HepG2 (cell line): ENCODE data around the gene OTOP3. TPM values are rescaled to one million over a fixed set of nuclear protein-coding genes. Genes with fewer than 3 reads are reported as not detected.

ENCODE experiments used
- ATAC-seq: fragments of 200-7000 bp; cut with Tn5 transposase; 3 replicates; pipeline ENCODE4 v1.9.1; 2020; ENCODE audit warnings: mild to moderate bottlenecking, moderate library complexity
- BruUV-seq: library from RNA; stranded (reverse); fragments of 400-500 nt; replicated peaks from 2 replicates; lab custom pipeline; 2021; lab: Mats Ljungman, UMichigan
- CTCF ChIA-PET: fragments of 300-600 bp; formaldehyde crosslinking; extraction: SDS; loops from one replicate; lab custom pipeline; 2021; ENCODE audit warnings: low total read pairs, inconsistent platforms, low intra/inter-chr PET ratio; lab: Yijun Ruan, JAX
- POLR2A ChIA-PET: fragments of 350-600 bp; sonication (Branson Sonifier 250); formaldehyde crosslinking; loops from one replicate; lab custom pipeline; 2020; ENCODE audit warnings: antibody characterized with exemption, inconsistent platforms; lab: Yijun Ruan, JAX
- DNase-seq: peaks from one replicate; pipeline ENCODE4 v3.0.0-alpha.2; 2015; ENCODE audit warnings: low spot score
- FAIRE-seq: peaks from 3 replicates; lab custom pipeline; 2011; peaks lifted over from hg19 to GRCh38; lab: Jason Lieb, UNC
- H2AFZ ChIP-seq: one replicate; pipeline ENCODE4 v1.6.1; 2011; ENCODE audit warnings: low read length, inconsistent platforms
- H3K27ac ChIP-seq: fragments of 300-600 bp; 3 replicates; pipeline ENCODE4 v1.8.0; 2011; ENCODE audit warnings: mixed run types, mild to moderate bottlenecking, mixed read lengths, low read length, inconsistent platforms; ENCODE audit not compliant: insufficient read depth; ENCODE audit errors: extremely low read length
- H3K27me3 ChIP-seq, 2 experiments: fragments of 200-600 bp in 1 of 2; 2 replicates in 1 of 2; 3 replicates in 1 of 2; pipeline versions ENCODE4 v1.6.0 to v1.8.0; 2011; ENCODE audit warnings: low read length in 2 of 2, mild to moderate bottlenecking in 2 of 2, moderate library complexity in 2 of 2, inconsistent platforms in 1 of 2; ENCODE audit not compliant: insufficient read depth in 2 of 2, control insufficient read depth in 1 of 2
- H3K36me3 ChIP-seq, 2 experiments: fragments of 200-600 bp in 1 of 2; replicated peaks in 1 of 2; 2 replicates in 1 of 2; 3 replicates in 1 of 2; pipeline versions ENCODE4 v1.5.1 to v1.8.0; 2011; ENCODE audit warnings: low read length in 2 of 2, inconsistent platforms in 1 of 2; ENCODE audit not compliant: insufficient read depth in 2 of 2, control insufficient read depth in 1 of 2
- H3K4me1 ChIP-seq: 2 replicates; pipeline ENCODE4 v1.5.1; 2012; ENCODE audit warnings: low read length, inconsistent platforms; ENCODE audit not compliant: insufficient read depth
- H3K4me2 ChIP-seq: 2 replicates; pipeline ENCODE4 v1.6.0; 2011; ENCODE audit warnings: low read depth, low read length, inconsistent platforms
- H3K4me3 ChIP-seq, 3 experiments: fragments of 200-600 bp in 1 of 3; sonication (generic), shearing (Covaris generic) in 1 of 3; replicated peaks in 1 of 3; 2 replicates each; pipeline ENCODE4 v1.5.1; 2011 to 2016; ENCODE audit warnings: low read length in 3 of 3, inconsistent platforms in 2 of 3, low read depth in 2 of 3, mild to moderate bottlenecking in 2 of 3, control low read depth in 1 of 3, mixed read lengths in 1 of 3; ENCODE audit not compliant: insufficient read depth in 1 of 3
- H3K79me2 ChIP-seq: one replicate; pipeline ENCODE4 v1.6.1; 2011; ENCODE audit warnings: low read length, inconsistent platforms; ENCODE audit not compliant: insufficient read depth
- H3K9ac ChIP-seq: 2 replicates; pipeline ENCODE4 v1.6.0; 2011; ENCODE audit warnings: mild to moderate bottlenecking, low read depth, low read length, inconsistent platforms; ENCODE audit not compliant: insufficient read depth
- H3K9me3 ChIP-seq: 2 replicates; pipeline ENCODE4 v1.5.1; 2012; ENCODE audit warnings: mild to moderate bottlenecking, low read length
- H4K20me1 ChIP-seq: 2 replicates; pipeline ENCODE4 v1.6.0; 2011; ENCODE audit warnings: inconsistent platforms, mild to moderate bottlenecking, low read length, moderate library complexity; ENCODE audit not compliant: insufficient read depth
- ATAD3A ChIP-seq: sonication (generic); formaldehyde crosslinking; IDR thresholded peaks from 2 replicates; pipeline ENCODE4 v1.4.0; 2020; ENCODE audit warnings: missing genetic modification reagents
- CBX1 ChIP-seq: IDR thresholded peaks from one replicate; pipeline ENCODE4 v1.6.1; 2016; ENCODE audit warnings: antibody characterized with exemption, low read depth
- HIVEP1 ChIP-seq: sonication (generic); formaldehyde crosslinking; IDR thresholded peaks from 2 replicates; pipeline ENCODE4 v1.4.0; 2020; ENCODE audit warnings: mild to moderate bottlenecking, missing genetic modification reagents
- IKZF4 ChIP-seq: sonication (generic); formaldehyde crosslinking; IDR thresholded peaks from 2 replicates; pipeline ENCODE4 v1.5.1; 2020; ENCODE audit warnings: borderline replicate concordance, mild to moderate bottlenecking, low read depth, missing genetic modification reagents; ENCODE audit errors: not compliant biosample characterization
- KAT8 ChIP-seq: IDR thresholded peaks from 2 replicates; pipeline ENCODE4 v1.6.1; 2016; ENCODE audit warnings: missing genetic modification reagents, missing compliant biosample characterization
- MTA3 ChIP-seq: sonication (generic); formaldehyde crosslinking; IDR thresholded peaks from 2 replicates; pipeline ENCODE4 v1.4.0; 2020; ENCODE audit warnings: missing genetic modification reagents
- NR2F1 ChIP-seq, 2 experiments: fragments of 450-650 bp in 1 of 2; formaldehyde crosslinking in 1 of 2; IDR thresholded peaks; 2 replicates each; pipeline versions ENCODE4 v1.5.0 to v1.6.1; 2016 to 2020; ENCODE audit warnings: mild to moderate bottlenecking in 1 of 2, missing compliant biosample characterization in 1 of 2, missing genetic modification reagents in 1 of 2, moderate library complexity in 1 of 2
- ONECUT2 ChIP-seq: sonication (generic); formaldehyde crosslinking; IDR thresholded peaks from 2 replicates; pipeline ENCODE4 v1.4.0; 2020; ENCODE audit warnings: missing genetic modification reagents
- SAFB2 ChIP-seq: sonication (generic); formaldehyde crosslinking; IDR thresholded peaks from 2 replicates; pipeline ENCODE4 v1.5.1; 2020; ENCODE audit warnings: missing genetic modification reagents, low read depth, mild to moderate bottlenecking, borderline replicate concordance
- XBP1 ChIP-seq: sonication (generic); formaldehyde crosslinking; IDR thresholded peaks from 2 replicates; pipeline ENCODE4 v1.5.0; 2020; ENCODE audit warnings: missing genetic modification reagents
- ZFP41 ChIP-seq: sonication (generic); formaldehyde crosslinking; IDR thresholded peaks from 2 replicates; pipeline ENCODE4 v1.4.0; 2020; ENCODE audit warnings: mild to moderate bottlenecking, missing genetic modification reagents, borderline replicate concordance
- ZFP82 ChIP-seq: sonication (generic); formaldehyde crosslinking; IDR thresholded peaks from 2 replicates; pipeline ENCODE4 v1.5.1; 2020; ENCODE audit warnings: mild to moderate bottlenecking, missing genetic modification reagents, borderline replicate concordance
- ZNF24 ChIP-seq: fragments of 450-650 bp; IDR thresholded peaks from 2 replicates; pipeline ENCODE4 v1.6.1; 2017; ENCODE audit warnings: antibody characterized with exemption, mild to moderate bottlenecking
- ZNF672 ChIP-seq: sonication (generic); formaldehyde crosslinking; IDR thresholded peaks from 2 replicates; pipeline ENCODE4 v1.8.1; 2022; ENCODE audit warnings: missing genetic modification reagents
- ZNF780A ChIP-seq: sonication (generic); formaldehyde crosslinking; IDR thresholded peaks from 2 replicates; pipeline ENCODE4 v1.8.0; 2022; ENCODE audit warnings: mild to moderate bottlenecking, missing genetic modification reagents, moderate library complexity
- ZNF841 ChIP-seq: sonication (generic); formaldehyde crosslinking; IDR thresholded peaks from 2 replicates; pipeline ENCODE4 v1.8.1; 2023; ENCODE audit warnings: missing genetic modification reagents, borderline replicate concordance
- ZZZ3 ChIP-seq: sonication (generic); formaldehyde crosslinking; IDR thresholded peaks from 2 replicates; pipeline ENCODE4 v1.4.0; 2020; ENCODE audit warnings: missing genetic modification reagents, mild to moderate bottlenecking, borderline replicate concordance
- WGBS: methylation state at CpG from one replicate; pipeline ENCODE4 v1.1.6; 2017; ENCODE audit warnings: low lambda C conversion rate; 5-methylcytosine and 5-hydroxymethylcytosine counted together
- in situ Hi-C: cut with HindIII; loops from 2 replicates; pipeline ENCODE4 v1.10.0; 2017; ENCODE audit warnings: low pct_unique_long_range_greater_than_20kb; ENCODE audit not compliant: extremely low pct_ligation_motif_present
- intact Hi-C: fragments of 100-400 bp; cut with micrococcal nuclease; formaldehyde crosslinking; loops from one replicate; pipeline ENCODE4 v1.10.0; 2022; ENCODE audit not compliant: unreplicated experiment
- polyA plus RNA-seq, 8 experiments: library from polyadenylated mRNA; depleted of rRNA in 3 of 8; stranded (reverse) in 7 of 8; unstranded in 1 of 8; fragments of >200 nt; fragmentation: Illumina TruSeq in 4 of 8; extraction: Trizol in 4 of 8; gene quantifications; 2 replicates each; pipeline versions ENCODE4 v1.2.1 to v1.2.3, GENCODE V29; 2011 to 2016; ENCODE audit warnings: low read depth in 4 of 8, missing spikeins in 1 of 8, mixed read lengths in 1 of 8; ENCODE audit not compliant: insufficient read depth in 1 of 8
- total RNA-seq, 5 experiments: library from RNA; depleted of rRNA; stranded (reverse); fragments of >200 nt; fragmentation: Illumina TruSeq; extraction: Trizol; gene quantifications; 2 replicates each; pipeline ENCODE4 v1.2.3, GENCODE V29; 2016; ENCODE audit warnings: low read depth in 1 of 5

OTOP3 gene
- total and polyA plus RNA-seq, 2 of the 13 experiments (the other 11 are each of a cell fraction or from before 2014, with no cell fraction given) = not detected

DNA sequence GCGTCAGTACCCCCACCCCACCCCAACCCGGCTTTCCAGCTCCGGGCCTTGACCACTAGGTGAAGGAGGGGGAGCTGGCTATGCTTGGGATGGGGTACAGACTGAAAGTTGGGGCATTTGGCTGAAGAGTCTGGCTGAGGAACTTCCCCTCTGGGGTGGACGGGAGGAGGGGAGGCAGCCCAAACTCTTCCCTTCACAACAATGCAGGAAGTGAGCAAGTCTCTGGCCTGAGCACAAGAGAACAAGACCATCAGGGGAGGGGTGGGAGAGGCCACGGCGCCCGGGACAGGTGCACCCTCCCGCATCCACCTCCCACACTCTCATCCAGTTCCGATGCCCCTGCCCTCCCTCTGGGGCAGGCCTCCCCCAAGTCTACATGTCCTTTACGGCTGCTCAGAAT, 18.3 kb upstream of the OTOP3 start:
- POLR2A ChIA-PET = interaction anchor here (1.0 kb wide), 1 partner anchor 44 kb away, joined by 3 read pairs; the partner anchor contains the start of gene FDXR
- H3K27ac ChIP-seq = no peak overlapping the region
- WGBS = 38% methylated on average over 10 of the region's 10 CpGs
- H3K4me3 ChIP-seq = no peak overlapping the region
- peaks cover 26% of the 10 kb centered on the region for H3K4me1 ChIP-seq
- CTCF ChIA-PET = no interaction called here
- H3K79me2 ChIP-seq = no peaks in the 10 kb centered on the region
- DNase-seq = no peak
- FAIRE-seq = no peak
- in situ Hi-C loops (loop anchor here (5.0 kb wide), 1 partner anchor 90 kb away; no protein-coding TSS in a partner anchor), intact Hi-C loops (no loop called here)
- BruUV-seq = no TSS peak
- no peak overlapping the region for H2AFZ ChIP-seq
- no peak overlapping the region for H3K9ac ChIP-seq
- H3K4me2 ChIP-seq = no peak overlapping the region
- H3K27me3 ChIP-seq = peaks cover 11 to 51% of the 10 kb centered on the region in 2 experiments
- no peaks in the 10 kb centered on the region for H3K9me3 ChIP-seq
- no peaks in the 10 kb centered on the region for H4K20me1 ChIP-seq
- no peaks in the 10 kb centered on the region for H3K36me3 ChIP-seq
- ATAC-seq = no peak
- TF ChIP-seq ZNF24 (no peak), ZFP41 (no peak), CBX1 (no peak), ZNF672 (CRISPR knock-in tag) (no peak), NR2F1 (CRISPR knock-in tag; IDR thresholded peaks at IDR 0.05) (no peak), ZNF780A (CRISPR knock-in tag) (no peak), ZZZ3 (no peak), ZNF841 (CRISPR knock-in tag) (no peak), MTA3 (CRISPR knock-in tag) (no peak), HIVEP1 (no peak), ZFP82 (no peak), XBP1 (no peak), SAFB2 (CRISPR knock-in tag) (no peak), IKZF4 (CRISPR knock-in tag) (no peak), KAT8 (CRISPR knock-in tag) (no peak), ATAD3A (CRISPR knock-in tag) (no peak), ONECUT2 (CRISPR knock-in tag) (no peak)
